T1000 (cell line): Measurements from ENCODE around the gene POLR3K.

Experiments used
- DNase-seq: peaks from one replicate; lab custom pipeline; 2025; ENCODE audit warnings: mixed read lengths; lab: John Stamatoyannopoulos, UW

POLR3K gene

DNA sequence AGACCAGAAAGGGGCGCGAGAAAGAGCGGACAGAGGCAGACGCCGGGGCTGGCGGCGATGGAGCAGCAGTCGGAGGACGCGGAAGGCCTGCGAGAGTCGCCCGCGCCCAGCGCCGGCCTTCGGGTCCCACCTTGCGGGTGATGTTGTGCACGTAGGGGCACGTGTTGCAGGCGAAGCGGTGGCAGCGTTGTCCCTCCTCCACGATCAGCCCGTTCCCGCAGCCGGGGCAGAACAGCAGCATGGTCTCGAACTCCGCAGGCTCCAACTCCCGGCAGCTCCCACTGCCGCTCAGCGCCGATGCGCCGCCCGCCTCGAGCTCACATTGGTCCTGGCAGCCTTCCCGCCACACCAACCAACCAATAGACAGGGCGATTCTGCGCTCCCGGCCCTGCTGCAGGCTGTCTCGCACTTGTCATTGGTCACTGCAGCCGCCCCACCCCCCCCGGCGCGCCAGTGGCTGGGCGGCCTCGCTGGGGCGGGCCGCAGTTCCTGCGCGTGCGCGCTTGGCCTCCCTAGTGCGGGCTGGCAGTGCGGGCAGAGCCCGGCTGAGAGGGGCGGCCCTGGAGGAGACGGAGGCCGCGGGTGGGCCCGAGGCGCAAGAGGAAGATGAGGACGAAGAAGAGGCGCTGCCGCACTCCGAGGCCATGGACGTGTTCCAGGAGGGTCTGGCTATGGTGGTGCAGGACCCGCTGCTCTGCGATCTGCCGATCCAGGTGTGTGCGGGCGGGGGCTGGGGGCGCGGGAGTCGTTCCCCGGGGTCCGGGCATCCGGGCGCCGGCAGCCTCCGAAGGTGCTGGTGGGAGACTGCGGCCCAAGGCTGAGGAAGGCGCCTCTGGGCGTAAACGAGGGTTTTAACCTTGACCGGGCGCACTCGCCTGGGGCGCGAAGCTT is at the start of gene POLR3K, which contains the start of gene SNRNP25:
Gene POLR3K (minus strand): TSS at position 263 of the 891 bp plus-strand sequence. CDS start 22 bp downstream, at position 241.
Gene SNRNP25 (plus strand): TSS at position 483 of the 891 bp plus-strand sequence. CDS start 189 bp downstream, at position 672.
- DNase-seq = peak; percentile 98

DNA sequence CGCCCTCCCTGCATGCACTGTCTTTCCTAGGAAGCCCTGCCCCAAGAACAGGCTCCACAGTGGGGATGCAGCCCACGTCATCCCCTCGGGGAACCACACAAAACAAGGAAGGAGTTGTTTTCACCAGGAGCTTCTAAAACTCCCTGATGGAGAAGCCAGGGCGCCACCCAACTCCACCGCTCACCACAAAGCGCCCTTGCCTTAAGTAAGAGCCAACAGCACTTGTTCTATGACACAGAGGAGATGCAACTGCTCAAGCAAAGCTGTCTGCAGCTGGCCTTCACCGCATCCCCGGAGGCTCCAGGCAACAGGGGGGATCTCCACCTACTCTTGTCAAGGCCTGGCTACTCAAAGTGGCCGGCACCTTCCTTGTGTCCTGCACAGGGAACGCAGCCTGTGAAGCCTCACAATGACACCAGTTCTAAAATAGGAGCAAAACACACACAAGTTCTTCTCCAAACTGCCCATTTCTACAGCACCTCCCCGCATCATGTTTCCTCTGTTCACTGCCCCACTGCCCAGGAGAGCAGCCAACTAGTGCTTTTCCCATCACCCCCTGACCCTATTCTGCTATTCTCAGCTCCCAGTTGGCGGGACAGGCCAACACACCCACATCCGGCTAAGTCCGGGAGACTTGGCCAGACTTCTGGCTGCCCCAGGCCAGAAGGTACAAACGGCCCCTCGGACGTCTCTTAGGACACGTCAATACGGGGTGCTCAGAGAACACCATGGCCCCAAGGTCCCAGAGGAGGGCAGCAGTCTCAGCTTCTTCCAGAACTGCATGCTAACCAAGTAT is 48.9 kb upstream of the POLR3K start:
- no peak for DNase-seq

DNA sequence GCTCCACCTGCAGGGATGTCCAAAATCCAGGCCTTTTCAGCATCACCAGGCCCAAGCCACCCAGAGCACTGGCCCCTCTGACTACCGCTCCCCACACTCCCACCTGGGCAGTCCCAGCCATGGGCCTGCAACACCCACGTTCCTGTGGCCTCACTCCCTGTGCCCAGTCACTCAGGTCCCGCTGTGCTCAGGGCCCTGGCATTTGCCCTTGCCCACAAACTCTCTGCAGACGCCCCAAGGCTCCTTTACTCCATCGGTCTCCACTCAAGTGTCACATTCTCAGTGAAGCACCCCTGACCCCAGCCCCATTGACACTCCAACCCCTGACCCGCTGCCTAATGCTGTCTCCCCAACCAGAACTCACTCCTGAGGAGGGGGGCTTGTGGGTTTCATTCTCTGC is 48.2 kb upstream of the POLR3K start:
- no peak for DNase-seq

DNA sequence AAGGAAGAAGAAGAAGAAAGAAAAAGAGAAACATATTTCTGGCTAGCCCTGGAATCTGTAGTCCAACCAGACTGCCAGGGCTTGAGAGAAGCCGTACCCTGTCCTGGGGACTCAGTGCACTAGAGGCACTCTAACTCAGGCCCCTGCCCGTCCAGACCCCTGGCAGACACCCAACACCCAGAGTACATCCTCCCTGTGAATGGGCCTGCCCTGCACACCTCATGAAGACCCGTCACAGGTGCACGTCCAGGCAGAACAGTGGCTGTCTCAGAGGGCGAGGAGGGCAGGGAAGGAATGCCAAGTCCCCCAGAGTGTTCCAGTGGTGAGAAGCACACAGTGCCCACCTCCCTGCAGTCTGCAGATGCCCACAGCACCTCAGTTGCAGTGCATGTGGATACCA is 47.6 kb upstream of the POLR3K start:
- DNase-seq = no peak

DNA sequence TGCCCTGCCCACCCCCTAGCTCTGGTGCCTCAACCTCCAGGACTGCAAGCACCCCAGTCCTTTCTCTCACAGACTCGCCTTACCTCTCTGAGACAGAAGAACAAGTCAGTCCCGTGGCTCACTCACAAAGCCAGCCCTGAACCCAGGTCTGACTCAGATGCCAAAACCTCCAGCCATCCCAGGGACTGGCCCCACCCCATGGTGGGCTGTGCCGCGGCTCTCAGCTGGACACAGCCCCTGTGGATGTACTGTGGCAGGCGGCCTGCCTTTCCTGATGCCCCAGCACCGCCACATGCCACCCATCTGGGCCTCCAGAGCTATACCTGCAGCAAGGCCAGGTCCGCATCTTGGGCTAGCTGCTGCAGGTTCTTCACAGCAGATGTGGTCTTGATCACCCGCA is 44.4 kb upstream of the POLR3K start:
- DNase-seq = no peak

DNA sequence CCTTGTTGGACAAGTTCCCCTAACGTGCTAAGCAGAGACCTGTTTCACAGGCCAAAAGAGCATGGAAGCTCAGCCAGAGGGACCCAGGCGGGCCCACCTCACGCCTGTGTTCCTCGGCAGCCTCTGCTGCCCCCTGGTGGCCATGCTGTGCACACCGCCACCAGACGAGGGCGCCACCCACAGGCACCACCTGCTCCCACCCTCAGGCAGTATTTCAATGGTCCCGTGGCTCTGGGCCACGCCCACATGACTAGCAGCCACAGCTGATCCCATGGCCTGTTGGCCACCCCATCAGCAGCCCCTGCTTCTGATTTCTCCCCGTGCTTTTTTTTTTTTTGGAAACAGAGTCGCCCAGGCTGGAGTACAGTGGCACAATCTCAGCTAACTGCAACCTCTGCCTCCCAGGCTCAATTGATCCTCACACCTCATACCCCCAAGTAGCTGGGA is 43.5 kb upstream of the POLR3K start:
- DNase-seq = peak; percentile 81

DNA sequence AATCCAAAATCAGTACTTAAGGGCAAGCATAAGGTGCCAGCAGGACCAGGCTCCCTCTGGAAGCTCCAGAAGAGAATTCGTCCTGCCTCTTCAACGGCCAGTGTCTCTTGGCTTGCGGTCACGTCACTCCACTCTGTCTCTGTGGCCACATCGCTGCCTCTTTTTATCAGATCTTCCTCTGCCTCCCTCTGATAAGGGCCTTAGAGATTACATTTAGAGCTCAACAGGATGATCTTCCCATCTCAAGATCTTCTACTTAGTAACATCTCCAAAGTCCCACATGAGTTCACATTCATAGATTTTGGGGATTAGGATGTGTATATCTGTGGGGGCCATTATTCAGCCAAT is 41.5 kb upstream of the POLR3K start:
- DNase-seq = no peak

DNA sequence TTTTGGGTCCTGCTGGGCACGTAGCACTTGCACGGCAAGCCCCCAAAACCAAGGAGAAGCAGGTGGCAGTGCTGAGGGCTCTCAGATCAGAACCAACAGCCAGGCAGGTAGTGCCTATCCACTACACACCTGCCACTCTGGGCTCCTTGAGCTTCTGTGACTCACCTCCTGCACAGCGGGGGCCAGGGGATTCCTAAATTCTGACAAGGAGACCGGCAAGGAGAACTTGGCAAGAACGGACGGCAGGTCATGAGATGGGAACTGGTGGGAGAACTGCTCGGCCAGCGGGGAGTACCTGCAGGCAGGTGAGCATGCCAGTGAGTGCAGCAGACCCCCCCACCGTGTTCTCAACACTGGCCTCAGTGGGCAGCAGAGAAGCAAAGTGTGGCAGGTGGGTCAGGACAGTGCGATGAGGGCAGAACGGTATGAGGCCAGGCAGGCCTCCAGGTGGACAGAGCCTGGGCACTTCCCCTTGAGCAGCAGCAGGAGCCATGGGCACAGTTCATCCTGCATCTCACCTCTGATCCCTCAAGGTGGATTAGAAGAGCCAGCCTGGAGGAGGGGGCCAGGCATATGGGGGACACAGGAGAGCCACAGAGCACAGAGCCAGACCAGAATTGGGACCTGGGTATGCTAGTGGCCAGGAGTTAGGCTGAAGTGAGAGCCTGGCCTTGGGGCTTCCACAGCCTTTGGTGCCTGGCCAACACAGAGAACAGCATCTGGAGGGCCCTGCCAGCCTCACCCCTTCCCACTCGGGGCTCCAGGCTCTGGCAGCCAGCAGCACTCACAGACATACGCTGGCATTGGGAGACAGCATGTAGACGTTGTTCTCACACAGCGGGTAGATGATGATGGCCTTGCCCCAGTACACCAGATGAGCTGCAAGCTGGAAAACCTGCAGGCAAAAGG is 39.3 kb upstream of the POLR3K start:
- no peak for DNase-seq

DNA sequence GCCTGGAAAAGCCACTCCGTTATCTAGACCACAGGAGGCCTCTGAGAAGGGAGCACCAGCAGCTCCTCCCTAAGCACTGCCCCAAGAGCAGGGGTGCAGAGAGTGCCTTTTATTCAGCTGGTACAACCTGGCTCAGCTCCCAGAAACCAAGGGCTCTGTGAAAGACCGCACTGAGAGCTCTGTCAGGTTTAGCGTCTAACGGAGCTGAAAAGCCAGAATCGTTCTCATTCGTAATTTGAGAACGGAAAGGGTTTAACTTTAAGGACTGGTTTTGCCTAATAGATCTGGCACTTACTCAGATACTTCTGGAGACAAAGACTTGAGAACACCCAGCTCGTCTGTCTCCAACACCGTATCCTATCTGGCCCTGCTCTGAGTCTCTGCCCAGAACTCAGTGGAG is 38.1 kb upstream of the POLR3K start:
- DNase-seq = no peak

DNA sequence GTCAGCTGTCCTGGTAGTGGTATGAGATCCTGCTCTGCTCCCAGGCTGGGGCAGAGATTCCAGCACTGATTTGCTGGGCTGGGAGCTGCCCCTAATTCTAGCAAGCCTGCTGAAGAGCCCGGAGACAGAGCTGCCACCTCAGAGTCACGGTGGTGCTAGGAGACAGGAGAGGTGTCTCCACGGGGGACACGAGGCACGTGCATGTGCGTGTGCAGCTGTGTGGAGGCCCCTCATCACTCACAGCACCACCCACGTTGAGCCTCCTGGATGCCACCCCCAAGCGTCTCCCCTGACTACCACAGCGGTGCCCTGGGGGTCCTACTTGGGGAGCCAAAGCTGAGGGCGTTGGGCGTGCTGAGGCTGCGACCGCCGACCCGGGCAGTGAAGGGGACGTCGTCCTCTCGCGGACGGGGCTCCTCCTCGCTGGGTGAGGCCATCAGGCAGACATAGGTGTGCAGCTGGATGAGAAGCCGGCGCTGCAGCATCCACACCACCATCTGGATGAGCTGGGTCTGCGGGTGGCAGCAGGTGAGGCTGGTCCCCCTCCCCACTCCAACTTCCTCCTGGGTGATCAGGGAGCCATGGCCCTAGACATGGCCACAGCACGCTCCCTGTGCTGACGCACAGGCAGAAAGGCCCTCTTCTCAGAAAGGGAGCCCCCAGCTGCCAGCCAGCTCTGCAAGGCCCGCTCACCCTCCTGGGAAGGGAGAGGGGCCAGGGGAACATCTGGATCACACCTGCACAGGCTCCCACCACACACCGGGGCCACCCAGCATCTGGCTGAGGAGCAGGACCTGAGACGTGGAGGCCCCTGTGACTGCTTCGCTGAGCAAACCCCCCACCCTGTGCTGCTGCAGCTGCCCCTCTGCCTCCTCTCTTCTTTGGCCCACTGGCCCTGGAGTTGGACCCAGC is 36.2 kb upstream of the POLR3K start:
- DNase-seq = no peak

DNA sequence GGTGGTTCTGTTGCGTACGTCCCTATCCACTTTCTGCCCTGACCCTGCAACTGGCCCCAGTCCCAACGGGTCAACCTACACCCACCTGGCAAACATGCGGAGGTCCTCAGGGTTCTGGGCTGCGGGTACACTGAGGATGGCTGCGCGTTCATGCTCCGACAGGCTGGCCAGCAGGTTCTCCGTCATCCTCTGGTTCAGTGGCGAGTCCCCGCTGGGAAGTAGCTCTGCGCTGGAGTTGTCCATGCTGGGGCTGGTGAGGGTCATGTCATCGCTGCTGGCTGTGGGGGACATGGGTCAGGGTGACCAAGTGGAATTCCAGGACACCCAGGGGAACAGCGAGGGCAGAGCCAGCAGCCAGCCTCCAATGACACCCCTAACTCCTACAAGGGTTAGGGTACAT is 35.2 kb upstream of the POLR3K start:
- DNase-seq = no peak

DNA sequence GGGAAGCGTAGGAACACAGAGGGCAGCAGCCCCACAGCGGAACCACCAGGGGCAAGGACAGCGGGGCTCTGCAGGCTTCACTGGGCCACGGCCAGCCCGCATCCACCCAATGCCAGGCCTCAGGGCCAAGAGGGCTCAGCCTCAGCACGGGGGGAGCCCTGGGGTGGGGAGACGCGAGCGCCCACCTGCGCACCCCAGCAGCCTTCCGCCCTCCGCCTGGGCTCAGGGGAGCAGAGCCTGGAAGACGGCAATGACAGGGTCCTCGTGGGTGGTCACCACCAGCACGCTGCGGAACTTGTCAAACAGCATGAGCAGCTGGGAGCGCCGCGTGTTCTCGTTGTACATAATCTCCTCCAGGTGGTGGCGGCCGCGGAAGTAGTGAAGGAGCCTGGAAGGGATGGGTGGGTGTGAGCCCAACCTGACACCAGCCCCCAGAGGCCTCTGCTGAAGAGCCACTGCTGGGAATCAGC is 33.1 kb upstream of the POLR3K start:
- DNase-seq = no peak

DNA sequence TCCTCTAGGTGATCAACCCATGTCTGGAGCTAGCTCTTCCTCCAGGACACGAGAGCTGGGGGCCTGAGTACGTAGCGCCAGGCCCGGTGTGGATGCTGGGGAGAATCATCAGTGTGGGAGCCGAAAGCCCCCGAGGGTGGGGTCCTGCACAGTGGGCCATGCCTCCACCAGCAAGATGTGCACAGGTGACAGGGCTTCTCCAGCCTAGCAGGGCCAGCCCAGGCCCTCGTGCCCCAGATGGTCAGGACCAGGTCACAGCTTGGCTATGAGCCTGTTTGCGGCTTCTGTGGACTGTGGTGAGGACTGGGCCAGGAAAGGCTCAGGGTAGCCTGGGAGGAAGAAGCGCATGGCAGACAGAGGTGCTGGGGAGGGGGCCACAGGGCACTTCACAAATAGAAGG is 32.5 kb upstream of the POLR3K start:
- no peak for DNase-seq

DNA sequence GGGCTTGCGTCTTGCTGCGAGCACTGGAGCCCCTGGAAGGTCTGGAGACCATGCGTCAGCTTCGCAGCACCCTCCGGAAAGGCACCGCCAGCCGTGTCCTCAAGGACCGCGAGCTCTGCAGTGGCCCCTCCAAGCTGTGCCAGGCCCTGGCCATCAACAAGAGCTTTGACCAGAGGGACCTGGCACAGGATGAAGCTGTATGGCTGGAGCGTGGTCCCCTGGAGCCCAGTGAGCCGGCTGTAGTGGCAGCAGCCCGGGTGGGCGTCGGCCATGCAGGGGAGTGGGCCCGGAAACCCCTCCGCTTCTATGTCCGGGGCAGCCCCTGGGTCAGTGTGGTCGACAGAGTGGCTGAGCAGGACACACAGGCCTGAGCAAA is 32.0 kb upstream of the POLR3K start:
- no peak for DNase-seq

DNA sequence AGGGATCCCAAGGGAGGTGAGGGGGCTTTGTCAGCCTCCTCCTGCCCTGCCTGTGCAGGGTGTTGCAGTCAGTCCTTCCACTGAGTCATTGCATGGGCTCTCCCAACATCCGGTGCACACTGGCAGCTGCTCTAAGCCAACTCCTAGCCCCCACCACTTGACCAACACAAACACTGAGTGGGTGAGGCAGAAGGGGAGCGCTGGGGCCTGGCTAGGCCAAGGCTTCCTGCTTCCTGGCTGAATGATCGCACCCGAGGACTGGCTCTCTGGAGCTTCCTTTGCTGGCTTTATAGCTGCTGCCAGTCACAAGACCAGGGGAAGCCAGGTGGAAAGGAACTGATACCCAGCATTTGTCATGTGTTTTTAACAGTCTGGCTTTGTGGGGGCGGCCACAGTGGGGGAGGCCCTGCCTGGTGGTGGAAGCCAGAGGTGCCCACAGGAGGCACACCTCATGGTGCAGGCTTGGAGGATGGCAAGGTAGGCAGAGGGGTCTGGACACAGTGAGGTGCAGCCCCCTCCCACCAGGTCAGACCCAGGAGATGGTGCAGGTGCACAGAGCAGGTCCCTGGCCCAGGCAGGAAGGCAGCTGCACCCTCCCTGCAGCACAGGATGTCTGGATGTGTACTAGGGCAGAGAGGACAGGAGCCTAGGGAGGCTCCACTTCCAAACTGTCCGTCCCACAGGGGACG is 31.5 kb upstream of the POLR3K start:
- DNase-seq = peak; percentile 79

DNA sequence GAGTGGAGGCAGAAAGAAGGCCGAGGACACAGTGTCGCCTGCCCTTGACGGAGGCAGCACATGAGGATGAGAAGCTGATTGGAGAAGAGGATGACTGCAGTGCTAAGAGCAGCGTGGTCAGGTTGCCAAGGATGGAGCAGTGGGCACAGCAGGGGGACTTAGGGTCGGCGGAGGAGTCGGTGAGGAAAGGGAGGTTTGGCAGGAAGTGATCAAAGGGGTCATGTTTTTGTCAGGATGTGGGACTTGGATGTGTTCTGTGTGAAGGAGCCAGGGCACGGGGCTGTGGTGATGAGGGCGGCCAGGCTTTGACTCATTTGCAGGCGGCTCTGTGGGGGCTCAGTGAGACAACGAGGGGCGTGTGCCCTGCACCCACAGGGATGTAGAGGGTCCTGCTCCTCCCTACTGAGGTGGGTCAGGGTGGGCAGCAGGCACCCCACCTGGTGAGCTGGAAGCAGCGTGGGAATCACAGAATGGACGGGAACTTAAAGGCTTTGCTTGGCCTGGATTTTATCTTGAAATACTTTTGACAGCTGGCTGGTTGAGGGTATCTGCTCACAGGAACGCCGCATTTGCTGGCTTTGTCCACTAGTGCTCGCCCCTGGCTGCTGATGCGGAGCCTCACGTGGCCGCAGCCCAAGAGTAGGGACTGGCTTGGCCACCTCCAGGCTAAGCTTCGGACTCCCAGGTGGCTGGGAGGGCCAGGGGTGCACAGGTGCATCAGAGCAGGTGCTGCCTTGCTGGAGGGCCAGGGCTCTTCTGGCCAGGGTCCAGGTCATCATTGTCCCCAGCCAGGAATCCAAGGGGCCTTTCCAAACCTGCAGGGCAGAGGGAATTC is 30.6 kb upstream of the POLR3K start:
- DNase-seq = no peak

DNA sequence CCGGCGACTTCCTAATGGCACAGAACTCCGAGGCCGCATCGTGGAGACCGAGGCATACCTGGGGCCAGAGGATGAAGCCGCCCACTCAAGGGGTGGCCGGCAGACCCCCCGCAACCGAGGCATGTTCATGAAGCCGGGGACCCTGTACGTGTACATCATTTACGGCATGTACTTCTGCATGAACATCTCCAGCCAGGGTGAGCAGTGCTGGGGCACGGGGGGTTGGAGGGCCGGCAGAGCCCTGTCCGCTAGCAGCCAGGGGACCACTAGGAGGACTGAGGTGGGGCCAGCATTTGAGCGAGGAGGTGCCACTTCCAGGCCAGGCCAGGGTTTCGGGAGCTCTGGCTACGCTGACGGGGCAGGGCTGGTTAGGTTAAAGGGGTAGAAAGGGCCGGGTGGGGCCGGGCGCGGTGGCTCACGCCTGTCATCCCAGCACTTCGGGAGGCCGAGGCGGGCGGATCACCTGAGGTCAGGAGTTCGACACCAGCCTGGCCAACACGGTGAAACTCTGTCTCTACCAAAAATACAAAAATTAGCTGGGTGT is 29.7 kb upstream of the POLR3K start:
- DNase-seq = no peak

DNA sequence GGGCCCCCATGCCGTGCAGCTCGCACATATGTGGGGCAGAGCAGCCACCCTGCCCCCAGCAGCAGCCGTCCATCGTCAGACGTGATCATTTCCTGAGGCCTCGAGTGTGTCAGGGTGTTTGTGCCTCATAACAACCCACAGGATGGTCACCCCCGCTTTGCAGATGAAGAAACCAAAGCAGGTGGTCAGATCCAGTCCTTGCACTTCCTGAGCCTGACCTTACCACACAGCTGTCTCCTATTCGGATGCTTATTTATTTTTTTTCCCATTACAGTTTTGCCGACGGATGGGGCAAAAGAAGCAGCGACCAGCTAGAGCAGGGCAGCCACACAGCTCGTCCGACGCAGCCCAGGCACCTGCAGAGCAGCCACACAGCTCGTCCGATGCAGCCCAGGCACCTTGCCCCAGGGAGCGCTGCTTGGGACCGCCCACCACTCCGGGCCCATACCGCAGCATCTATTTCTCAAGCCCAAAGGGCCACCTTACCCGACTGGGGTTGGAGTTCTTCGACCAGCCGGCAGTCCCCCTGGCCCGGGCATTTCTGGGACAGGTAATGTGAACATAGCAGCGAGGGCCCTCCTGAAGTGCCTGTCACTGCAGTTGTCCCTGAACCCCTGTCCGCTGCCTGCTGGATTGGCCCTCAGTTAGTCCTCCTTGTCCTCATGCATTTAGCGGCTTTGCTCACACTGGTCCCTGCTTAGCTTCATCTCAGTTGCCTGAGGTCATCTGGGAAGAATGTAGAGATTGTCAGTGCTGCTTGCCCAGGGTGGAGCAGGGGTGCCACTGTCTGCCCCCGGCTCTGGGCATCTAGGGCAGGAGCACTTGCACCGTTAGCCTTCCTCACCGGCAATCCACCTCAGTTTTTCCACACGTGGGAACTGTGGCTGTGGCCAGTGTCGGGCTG is 26.0 kb upstream of the POLR3K start:
- DNase-seq = no peak
